Upper lobe of left lung (tissue), 4 donors: Measurements from ENCODE around the gene GVQW3.

ENCODE experiments used
- CTCF ChIP-seq, 6 experiments: fragments of 450-650 bp in 4 of 6; fragments of 200-600 bp in 2 of 6; sonication (generic) in 2 of 6; IDR thresholded peaks; one replicate each; pipeline ENCODE4 v1.5.1; 2016 to 2019; ENCODE audit warnings: antibody characterized with exemption in 6 of 6
- POLR2A ChIP-seq, 4 donors: fragments of 450-650 bp; IDR thresholded peaks; one replicate each; pipeline ENCODE4 v1.5.1; 2016 to 2017; ENCODE audit warnings: antibody characterized with exemption in 4 of 4, mild to moderate bottlenecking in 2 of 4

DNA sequence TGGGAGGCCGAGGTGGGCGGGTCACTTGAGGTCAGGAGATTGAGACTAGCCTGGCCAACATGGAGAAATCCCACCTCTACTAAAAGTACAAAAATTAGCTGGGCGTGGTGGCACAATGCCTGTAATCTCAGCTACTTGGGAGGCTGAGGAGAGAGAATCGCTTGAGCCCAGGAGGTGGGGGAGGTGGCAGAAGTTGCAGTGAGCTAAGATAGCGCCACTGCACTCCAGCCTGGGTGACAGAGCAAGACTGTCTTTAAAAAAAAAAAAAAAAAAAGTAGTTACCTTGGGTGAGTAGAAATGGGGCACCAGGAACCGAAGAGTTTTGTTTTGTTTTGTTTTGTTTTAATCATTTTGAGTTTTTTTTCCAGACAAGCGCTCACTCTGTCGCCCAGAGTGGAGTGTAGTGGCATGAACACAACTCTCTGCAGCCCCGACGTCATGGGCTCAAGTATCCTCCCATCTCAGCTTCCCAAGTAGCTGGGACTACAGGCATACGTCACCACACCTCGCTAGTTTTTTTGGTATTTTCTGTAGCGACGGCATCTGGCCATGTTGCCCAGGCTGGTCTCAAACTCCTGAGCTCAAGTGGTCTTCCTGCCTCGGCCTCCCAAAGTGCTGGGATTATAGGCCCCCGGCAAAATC lies 16.0 kb upstream of the GVQW3 start:
- TF ChIP-seq CTCF (IDR thresholded peaks at IDR 0.05) (no peak), POLR2A (IDR thresholded peaks at IDR 0.05) (no peak)
